Measurements from ENCODE around the gene ICA1.
"Not testable (repeated sequence)": the region's sequence is repeated elsewhere in the genome, so short reads cannot be mapped to it uniquely, and the experiment has no call there.

The ICA1 gene

DNA sequence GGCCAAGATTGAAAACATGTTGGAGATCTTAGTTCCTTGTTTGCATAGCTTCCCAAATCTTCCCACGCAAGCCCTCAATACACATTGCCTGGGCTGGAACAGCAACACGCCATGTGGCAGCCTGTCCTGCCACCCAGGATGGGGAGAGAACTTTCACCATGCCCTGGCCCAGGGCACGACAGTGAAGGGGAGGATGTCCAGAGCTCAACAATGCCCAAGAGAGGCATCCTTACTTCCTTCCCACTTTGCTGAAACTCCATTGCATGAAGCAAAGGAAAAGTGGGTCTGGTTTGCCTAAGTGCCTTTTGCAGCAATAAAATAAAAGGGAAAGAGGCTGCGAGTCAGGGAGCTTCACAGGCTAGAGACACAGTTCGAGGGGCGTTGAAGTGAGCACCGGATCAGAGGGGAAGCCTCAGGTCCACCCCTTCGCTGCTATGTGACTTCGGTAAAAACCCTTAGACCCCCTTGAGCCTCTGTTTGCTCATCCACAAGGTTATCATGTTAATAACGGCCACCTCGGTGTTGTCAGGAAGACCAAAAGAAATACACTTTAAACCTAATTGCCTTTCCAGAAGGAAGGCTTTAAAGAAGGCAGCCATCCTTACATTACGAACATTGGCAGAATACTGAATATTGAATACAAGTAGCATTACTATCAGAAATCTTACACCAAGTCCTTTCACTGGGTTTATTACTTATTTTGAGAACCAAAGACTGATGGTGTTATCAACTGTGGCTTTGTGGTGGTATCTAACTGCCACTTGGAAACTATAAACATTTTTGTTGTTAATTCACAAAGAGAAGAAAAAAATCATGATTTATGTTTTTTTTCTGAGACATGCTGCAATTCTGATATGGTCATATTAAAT, 133.3 kb downstream of the ICA1 start:
- no peak for DNase-seq

DNA sequence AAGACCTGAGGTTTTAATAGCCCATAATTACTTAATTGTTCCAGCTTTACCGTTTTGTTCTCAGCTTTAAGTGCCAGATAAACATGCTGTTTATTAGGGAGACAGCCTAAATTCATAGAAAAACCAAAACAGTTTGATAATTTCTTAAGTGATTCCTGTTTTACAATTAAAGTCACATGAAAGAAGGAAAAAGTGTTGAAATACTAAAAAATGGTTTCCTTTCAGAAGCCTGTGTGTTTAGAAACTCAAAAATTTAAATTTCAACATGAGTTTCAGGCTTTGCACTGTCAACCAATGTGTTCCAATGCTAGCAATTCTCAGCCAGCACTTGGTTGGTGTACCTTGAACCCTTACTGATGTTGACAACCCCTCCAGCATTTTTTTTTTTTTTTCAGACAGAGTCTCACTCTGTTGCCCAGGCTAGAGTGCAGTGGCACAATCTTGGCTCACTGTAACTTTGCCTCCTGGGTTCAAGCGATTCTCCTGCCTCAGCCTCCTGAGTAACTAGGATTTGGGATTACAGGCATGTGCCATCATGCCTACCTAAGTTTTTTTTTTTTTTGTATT, 135.3 kb downstream of the ICA1 start:
- no peak for DNase-seq

DNA sequence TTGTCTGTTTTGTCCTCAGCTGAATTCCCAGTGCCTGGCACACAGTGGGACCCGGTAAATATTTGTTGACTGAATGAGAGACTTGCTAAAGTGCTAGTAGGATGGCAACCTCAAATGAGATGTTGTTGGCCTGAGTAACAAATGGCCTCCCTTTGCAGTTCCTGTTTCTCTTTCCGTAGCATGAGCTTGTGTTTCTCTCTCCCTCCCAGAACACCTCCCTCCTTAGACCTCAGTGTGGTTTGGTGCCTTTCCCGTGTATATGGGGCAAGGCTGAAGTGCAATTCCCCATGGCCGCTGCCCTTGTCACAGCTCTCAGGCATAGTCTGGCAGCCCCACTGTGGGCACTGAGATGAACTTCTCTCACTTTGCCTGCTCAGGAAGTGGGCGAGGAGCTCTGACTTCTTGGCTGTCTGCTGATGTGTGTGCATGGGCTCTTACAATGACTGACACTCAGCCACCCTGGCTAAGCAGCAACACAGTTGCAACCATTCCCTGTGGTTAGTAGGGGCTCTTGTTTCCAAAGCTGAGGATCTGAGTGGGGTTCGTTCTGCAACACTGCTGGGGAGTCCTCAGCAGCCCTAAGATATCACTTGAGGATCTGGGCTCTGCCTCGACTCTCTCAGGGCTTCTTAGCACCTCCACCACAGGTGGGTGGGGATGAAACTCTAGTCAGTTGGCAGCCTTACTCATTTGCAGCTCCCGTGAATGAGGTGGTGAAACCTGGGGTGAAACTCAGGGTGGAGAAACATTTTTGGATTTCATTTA, 136.1 kb downstream of the ICA1 start:
- no peak for DNase-seq

DNA sequence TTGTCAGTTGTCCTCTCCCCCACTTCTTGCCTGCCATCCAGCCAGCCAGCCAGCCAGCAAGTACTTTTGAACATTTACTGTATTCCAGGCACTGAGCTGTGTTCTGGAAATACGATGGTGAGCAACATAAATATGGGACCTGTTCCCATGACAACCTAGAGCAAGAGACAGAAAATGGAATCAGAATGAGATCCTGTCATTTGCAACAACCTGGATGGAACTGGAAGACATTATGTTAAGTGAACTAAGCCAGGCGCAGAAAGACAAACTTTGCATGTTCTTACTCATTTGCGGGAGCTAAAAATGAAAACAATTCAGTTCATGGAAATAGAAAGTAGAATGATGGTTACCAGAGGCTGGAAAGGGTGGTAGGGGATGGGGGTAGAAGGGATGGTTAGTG, 140.7 kb downstream of the ICA1 start:
- DNase-seq, result no peak

DNA sequence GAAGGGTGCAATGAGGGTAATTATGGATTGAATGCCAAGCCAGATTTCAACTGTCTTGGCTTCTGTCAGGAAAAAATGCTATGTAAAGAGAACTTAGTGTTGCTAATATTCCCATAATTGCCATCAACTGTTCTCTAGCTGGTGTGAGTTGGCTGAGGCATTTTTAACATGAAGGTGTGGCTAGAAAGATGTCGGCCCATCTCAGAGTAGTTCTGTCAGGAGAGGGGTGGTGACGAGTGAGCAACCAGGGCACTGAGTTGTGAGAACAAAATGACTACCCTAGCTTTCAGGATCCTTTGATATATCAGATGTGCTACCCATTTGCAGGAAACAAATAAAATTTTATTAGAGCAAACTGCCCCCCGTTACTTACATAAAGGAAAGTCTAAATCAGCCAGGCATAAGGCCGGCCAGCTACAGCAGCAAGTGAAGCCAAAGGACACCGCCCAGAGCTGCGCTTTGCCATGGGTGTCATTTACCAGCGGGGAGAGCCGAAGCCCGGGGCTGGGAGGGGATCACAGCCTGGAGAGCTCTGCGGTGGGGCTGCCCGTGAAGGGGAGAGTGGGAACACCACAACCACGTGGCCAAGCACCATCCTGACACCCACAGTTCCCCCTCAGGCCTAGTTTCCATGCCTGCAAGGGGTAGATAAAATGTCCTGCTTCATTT, 141.4 kb downstream of the ICA1 start:
- DNase-seq, result no peak

DNA sequence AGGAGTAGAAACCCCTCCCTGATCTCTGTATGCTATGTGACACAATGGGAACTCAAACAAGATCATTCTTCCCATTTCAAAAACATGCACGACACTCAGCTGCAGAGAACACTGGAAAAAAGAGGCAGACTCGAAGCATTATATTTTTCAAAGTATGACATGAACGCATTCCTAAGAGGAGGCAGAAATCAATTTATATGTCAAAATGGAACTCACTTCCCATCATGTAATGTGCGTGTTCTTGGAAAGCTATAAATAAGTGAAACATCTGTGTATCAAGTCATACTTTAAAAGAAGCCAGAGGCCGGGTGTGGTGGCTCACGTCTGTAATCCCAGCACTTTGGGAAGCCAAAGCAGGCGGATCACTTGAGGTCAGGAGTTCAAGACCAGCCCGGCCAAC, 142.7 kb downstream of the ICA1 start:
- no peak for DNase-seq

DNA sequence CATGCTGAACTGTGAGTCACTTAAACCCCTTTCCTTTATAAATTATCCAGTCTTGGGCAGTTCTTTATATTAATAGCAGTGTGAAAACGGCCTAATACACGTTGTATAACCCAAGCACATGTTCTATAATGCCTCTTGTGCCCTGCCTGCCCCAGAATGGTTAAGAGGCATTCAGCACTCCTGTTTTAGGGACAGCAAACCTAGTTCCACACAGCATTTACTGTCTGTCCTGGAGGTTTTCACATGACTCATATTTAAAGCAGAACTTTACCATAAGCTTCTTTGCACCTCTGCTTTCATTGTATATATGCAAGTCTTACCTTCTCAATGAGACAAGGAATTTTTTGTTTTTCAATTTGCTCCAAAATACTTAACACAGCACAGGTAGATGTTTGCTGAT, 144.8 kb downstream of the ICA1 start:
- no peak for DNase-seq

DNA sequence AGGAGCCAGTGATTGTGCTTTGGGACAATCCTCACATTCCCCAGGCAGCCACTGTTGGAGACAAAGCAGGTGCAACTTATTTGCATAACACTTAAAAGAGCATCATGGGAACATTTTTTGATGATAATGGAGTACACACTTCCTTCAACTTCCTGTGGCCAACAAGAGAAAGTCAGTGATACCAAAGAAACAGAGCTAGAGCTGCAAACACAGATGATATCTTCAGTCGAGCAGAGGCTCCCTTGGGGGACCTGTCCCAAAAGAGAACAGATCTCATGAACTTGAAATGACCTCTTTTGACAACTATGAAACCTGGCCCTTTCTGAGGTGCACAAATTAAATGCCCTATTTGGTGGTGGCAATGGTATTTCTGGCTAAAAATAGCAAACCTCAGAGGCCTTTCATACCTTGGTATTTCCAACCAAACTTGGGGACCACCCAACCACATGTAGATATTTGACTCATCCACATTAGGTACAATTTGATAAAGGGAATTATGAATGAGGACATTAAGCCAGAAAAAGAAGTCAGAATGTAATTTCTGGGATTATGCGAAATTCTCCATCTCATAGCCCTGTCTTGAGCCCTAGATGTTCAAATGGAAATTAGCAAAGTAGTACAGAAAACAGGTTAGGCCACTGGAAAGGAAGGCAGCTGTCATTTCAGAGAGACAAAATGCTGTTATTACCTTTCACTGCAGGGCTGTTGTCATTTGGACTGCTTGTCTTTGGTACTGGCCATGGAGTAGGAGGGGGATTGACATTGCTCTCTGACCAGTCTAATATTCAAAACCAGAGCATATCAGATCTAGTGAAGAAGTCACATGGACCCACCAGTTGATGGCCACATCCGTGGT, 146.2 kb downstream of the ICA1 start:
- no peak for DNase-seq

DNA sequence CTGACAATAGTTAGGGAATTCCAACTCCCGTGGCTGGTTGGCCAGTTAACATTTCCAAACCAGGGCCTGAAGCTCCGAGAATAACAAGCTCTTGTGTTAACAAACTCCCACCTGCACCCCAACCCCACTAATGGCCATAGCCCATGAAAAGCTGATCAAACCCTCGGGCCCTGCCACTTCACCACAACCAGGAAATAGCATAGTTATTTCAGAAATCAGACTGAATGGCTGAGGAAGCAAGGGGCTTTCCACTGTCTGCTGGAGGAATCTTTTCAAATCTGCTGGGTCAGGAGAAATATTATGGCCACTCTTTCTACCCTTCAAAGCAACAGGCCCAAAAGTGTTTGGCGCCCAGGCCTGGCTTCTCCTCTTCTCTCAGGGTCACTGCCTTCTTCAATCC, 147.8 kb downstream of the ICA1 start:
- DNase-seq, result no peak

DNA sequence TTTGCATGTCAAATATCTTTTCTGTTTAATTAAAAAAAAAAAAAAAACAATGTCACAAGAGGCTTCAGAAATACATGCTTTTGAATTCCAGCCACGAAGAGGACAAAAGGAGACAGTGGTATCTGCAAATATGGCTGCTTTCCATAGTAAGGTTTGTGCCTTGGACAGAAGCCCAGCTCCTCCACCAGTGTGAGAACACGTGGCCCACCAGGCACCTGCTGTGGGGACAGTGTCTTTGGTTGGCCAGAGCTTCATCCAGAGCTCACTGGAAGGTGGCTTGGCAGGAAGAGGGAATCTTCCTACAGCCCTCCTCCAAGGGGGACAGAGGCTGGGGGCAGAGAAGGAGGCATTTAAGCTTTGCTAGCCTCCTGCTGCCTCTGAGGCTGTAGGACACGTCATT, 148.8 kb downstream of the ICA1 start:
- DNase-seq, result no peak

DNA sequence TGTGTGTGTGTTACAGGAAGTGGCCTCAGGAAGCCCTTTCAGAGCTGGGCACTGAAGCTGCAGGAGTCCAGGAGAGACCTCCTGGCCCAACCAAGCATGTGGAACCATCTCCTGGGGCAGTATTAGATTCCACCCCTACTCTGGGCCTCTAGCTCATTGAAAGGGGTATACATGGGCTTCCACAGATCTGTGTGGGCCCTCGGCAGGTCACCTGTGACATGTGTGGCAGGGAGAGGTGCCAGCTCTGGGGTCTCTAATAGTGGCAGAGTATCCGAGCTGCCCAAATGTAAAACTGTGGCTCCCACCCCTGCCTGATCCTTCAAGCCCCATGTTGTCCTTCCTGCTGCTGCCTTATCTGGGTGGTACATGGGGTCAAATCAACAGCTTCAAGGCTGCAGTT, 149.3 kb downstream of the ICA1 start:
- DNase-seq, result no peak

DNA sequence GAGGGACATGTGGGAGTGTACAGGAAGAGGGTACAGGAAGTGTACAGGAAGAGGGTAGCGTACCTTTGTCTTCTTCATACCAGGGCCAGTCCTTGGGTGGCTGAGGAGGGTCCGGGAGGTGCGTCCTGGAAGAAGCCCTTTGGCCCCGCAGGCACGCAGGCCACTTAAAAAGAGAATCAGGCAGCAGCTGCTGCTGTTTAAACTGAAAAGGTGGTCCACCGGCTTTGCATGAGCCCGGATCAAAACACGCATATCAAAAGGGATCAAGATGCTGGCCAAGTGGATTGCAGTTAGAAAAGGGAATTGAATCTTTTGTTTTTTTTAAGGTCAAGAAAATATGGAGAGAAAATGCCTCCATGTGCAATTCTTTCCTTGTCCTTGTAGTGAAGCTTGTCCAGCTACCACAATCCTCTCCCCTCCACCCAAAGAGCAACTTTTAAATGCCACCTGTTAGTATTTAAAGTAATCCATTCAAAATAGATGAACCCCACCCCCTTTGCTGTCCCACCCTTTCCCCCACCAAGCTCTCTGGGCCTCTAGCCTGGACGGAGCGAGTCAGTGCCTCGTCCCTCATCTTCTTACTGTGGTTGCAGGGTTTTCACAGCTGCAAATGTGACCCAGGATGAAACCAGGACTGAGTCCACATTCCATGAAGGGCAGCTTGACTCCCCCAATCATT, 150.5 kb downstream of the ICA1 start:
- no peak for DNase-seq

DNA sequence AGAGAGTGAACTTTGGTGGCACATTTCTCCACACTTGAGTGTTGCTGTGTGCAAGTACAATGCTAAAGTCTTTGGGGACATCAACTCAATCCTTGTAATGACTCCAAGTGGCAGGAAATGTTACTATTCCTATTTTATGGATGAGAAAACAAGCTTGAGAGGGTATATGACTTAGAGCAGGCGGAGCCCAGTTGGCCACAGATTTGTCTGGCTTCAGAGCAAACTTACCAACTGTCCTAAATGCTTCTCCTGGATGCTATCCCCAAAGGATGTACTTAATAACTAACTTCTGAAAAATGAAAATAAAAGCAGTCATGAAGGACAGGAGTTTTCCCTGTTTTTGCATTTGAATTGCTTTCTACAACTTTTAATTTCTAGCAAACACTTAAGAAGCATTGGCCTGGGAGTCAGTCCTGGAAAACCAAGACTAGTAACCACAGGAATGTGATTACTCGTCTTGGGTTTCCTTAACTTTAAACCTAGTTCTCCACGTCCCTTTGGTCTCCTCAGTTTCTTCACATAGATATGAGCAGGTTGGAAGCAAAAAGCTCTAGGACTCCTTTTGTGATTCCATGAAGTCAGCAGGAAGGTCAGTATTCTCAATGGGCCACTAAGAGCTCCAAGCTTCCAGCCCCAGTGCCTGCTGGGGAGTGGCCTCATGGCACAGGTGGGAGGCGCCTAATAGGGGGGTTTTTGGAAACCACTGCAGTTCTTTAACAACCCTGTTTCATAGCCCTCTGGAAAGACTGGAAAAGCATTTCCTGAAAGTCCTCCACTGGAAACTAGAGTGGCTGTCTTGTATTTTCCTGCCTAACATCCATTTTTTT, 152.6 kb downstream of the ICA1 start:
- no peak for DNase-seq

DNA sequence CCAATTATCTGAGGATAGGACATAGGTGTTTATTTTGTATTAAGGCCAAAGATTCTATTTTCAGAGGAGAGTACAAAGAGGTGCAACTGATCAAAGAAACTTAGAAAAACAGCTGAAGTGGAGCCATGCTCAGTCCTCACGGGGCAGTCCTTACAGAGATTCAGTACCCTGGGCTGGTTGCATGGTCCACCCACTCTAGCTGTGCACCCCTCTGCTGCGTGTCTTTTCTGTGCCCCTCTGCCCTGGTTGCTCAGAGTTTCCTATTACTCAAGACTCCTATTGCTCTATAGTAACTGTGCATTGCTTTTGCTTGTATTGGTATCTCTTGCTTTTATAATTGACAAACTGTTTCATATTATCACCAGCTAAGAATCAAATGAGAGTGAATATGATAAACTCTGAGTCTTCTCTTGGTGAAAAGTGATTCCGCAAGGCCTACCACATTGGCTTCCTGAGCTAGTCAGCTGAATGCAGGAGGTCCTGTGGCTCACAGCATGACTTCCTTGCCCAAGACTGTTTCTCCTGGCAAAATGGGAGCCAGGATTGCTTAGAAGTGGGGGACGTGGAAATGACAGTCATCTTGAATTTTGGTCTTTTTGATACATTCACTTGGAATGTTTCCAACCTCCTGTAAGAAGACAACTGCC, 156.4 kb downstream of the ICA1 start:
- no peak for DNase-seq

DNA sequence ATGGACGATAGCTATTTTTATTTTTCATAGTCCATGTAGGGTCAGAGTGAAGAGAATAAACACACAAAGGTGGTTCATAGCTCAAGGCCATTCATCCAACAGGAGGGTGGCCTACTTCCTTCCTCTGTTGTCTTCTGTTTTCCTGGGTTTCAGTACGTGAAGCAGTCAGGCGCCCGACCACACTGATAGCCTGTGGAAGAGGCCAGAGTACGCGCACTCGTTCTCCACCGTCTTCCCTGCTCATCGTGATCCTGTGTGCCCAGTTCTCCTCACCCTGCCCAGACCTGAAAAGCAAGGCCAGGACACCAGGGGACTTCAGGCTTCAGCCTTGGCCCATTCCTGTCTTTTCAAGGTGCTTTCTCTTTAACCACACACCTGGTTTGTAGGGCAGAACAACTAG, 158.7 kb downstream of the ICA1 start:
- no peak for DNase-seq

DNA sequence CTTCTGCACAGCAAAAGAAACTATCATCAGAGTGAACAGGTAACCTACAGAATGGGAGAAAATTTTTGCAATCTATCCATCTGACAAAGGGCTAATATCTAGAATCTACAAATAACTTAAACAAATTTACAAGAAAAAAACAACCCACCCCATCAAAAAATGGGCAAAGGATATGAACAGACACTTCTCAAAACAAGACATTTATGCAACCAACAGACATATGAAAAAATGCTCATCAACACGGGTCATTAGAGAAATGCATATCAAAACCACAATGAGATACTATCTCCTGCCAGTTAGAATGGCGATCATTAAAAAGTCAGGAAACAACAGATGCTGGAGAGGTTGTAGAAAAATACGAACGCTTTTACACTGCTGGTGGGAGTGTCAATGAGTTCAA, 160.7 kb downstream of the ICA1 start:
- not testable (repeated sequence) for DNase-seq

DNA sequence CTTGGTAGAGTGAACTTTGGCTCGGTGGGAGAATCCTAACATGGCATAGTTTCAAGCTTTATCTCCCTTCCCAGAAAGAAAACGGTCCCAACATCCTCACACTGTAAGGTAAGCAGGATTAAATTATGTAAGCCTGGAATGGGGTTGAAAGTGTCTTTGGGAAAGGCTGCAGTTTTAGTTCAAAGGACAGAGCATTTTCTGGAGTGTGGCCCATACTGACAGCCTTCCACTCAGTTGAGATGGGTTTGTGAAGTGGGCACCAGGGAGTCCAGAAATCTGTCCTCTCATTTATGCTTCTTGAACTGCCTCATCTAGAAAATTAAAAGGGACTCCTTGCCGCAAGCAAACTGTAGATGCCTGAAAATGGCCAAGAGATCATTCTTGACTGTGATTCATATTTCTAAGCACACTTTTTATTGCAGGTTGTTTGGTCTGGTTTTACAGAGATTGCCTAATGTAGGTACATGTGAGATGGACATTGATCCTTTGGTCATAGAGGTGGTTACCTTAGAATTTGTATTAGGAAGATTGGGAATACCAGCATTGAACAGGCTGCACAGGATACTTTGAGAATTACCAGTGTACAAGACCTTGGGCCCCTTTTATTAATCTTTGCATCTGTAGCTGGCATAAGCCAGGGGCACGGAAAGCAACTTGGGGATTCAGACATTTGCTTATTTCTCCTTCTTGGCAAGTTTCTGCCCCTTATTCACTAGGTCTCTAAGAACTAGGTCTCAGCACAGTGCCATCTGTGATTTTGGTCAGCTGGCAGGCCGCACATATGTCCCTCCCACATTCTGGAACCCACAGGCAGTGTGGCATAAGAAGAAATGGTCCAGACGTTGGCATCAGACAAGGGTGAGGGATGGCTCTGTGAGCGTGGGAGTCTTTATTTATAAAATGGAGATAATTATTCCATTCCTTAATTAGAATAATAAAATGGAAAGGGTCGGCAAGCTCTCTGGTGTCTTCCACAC, 167.5 kb downstream of the ICA1 start:
- no peak for DNase-seq

DNA sequence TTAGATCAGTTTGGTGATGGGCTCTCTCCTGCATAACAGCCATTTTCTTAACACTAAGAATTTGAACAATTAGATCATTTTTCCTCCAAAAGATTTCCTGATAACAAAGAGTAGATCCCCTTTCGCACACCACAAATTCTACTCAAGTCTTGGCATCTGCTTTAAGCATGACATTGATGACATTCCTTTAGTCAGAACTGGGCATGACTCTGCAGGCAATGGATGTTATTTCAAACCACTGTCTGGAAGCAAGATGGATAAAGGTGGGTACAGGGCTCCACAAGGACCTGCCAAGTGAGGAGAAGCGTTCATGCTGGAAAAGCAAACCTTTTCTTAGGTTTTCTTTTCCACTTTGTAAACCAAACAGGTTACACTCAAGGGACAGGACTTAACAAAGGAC, 169.8 kb downstream of the ICA1 start:
- no peak for DNase-seq
